A549 (cell line): ENCODE measurements around the gene USP12. TPM values are rescaled to one million over a fixed set of nuclear protein-coding genes. Genes with fewer than 3 reads are reported as not detected.

Experiments used
- ATAC-seq, 2 experiments: fragments of 200-7000 bp in 1 of 2; fragments of >200 bp in 1 of 2; cut with Nextera tagmentation in 1 of 2; cut with Tn5 transposase in 1 of 2; 3 replicates each; pipeline versions ENCODE4 v1.8.0 to v1.9.1; 2018 to 2020; ENCODE audit warnings: mild to moderate bottlenecking in 1 of 2, moderate library complexity in 1 of 2
- CTCF ChIA-PET: fragments of 300-600 bp; sonication (Branson Sonifier 250); formaldehyde crosslinking; extraction: SDS; loops from one replicate; lab custom pipeline; 2021; ENCODE audit warnings: antibody characterized with exemption, inconsistent platforms; lab: Yijun Ruan, JAX
- POLR2A ChIA-PET: fragments of 350-600 bp; formaldehyde crosslinking; extraction: SDS; loops from one replicate; lab custom pipeline; 2021; ENCODE audit warnings: antibody characterized with exemption, inconsistent platforms; lab: Yijun Ruan, JAX
- DNase-seq, 2 experiments: peaks; one replicate each; pipeline versions ENCODE4 v3.0.0 to v3.0.0-alpha.2; 2011 to 2016; ENCODE audit warnings: low read depth in 1 of 2, low spot score in 1 of 2
- FAIRE-seq: peaks from 2 replicates; lab custom pipeline; 2011; peaks lifted over from hg19 to GRCh38; lab: Jason Lieb, UNC
- H3K27ac ChIP-seq, 2 experiments: fragments of >200 bp; sonication (Bioruptor Twin); formaldehyde crosslinking; 3 replicates each; pipeline ENCODE4 v1.5.1; 2016 to 2017
- H3K4me1 ChIP-seq: fragments of >200 bp; sonication (Bioruptor Twin); formaldehyde crosslinking; 3 replicates; pipeline ENCODE4 v1.6.1; 2016
- H3K4me2 ChIP-seq: fragments of >200 bp; sonication (Bioruptor Twin); formaldehyde crosslinking; 3 replicates; pipeline ENCODE4 v1.6.1; 2016
- H3K4me3 ChIP-seq: fragments of >200 bp; sonication (Bioruptor Twin); formaldehyde crosslinking; 3 replicates; pipeline ENCODE4 v1.5.1; 2016
- H3K9me3 ChIP-seq: fragments of >200 bp; sonication (Bioruptor Twin); formaldehyde crosslinking; 3 replicates; pipeline ENCODE4 v1.6.1; 2016
- CBX2 ChIP-seq: fragments of 200-600 bp; sonication (generic); IDR thresholded peaks from 2 replicates; pipeline ENCODE4 v1.6.1; 2016; ENCODE audit warnings: low read depth, mild to moderate bottlenecking, borderline replicate concordance
- CBX8 ChIP-seq: fragments of 200-600 bp; sonication (generic); IDR thresholded peaks from 2 replicates; pipeline ENCODE4 v1.6.1; 2016
- GATA3 ChIP-seq: IDR thresholded peaks from 2 replicates; pipeline ENCODE4 v1.6.1; 2012; ENCODE audit warnings: borderline replicate concordance
- HEYL ChIP-seq: fragments of 250-450 bp; sonication (Bioruptor Pico); IDR thresholded peaks from 2 replicates; pipeline ENCODE4 v1.8.0; 2021; ENCODE audit warnings: mild to moderate bottlenecking, moderate library complexity
- KDM1A ChIP-seq: fragments of 200-600 bp; sonication (generic); IDR thresholded peaks from 2 replicates; pipeline ENCODE4 v1.6.1; 2016; ENCODE audit warnings: low read depth, mild to moderate bottlenecking
- KDM5A ChIP-seq: fragments of 200-600 bp; sonication (generic); IDR thresholded peaks from 2 replicates; pipeline ENCODE4 v1.6.1; 2016; ENCODE audit warnings: antibody characterized with exemption, mild to moderate bottlenecking
- MAZ ChIP-seq: fragments of 150-350 bp; IDR thresholded peaks from 2 replicates; pipeline ENCODE4 v1.6.1; 2014; ENCODE audit warnings: antibody characterized with exemption, low read depth, low read length, borderline replicate concordance
- NR3C1 ChIP-seq: fragments of >200 bp; sonication (Bioruptor Twin); formaldehyde crosslinking; IDR thresholded peaks from 3 replicates; pipeline ENCODE4 v1.6.1; 2017
- POLR2AphosphoS2 ChIP-seq: conservative IDR thresholded peaks from 2 replicates; pipeline ENCODE4 v1.6.1; 2012; ENCODE audit warnings: low read length, improper control_type of control experiment, inconsistent platforms
- RFX5 ChIP-seq: fragments of 450-650 bp; IDR thresholded peaks from 2 replicates; pipeline ENCODE4 v1.7.1; 2014; ENCODE audit warnings: antibody characterized with exemption, mild to moderate bottlenecking, moderate library complexity
- SMC3 ChIP-seq: fragments of >200 bp; sonication (Bioruptor Twin); formaldehyde crosslinking; IDR thresholded peaks from 3 replicates; pipeline ENCODE4 v1.6.1; 2018; ENCODE audit warnings: inconsistent platforms
- TFCP2L1 ChIP-seq: fragments of 250-450 bp; sonication (Bioruptor Pico); IDR thresholded peaks from 2 replicates; pipeline ENCODE4 v1.5.0; 2021; ENCODE audit warnings: mild to moderate bottlenecking
- ZNF302 ChIP-seq: fragments of 250-450 bp; sonication (Bioruptor Pico); IDR thresholded peaks from 2 replicates; pipeline ENCODE4 v1.9.0; 2021; ENCODE audit warnings: inconsistent platforms, mild to moderate bottlenecking, moderate library complexity
- ZSCAN20 ChIP-seq: fragments of 250-450 bp; sonication (Bioruptor Pico); IDR thresholded peaks from 2 replicates; pipeline ENCODE4 v1.8.0; 2022; ENCODE audit warnings: mild to moderate bottlenecking, moderate library complexity
- WGBS: methylation state at CpG from one replicate; pipeline ENCODE4 v1.1.6; 2017; ENCODE audit errors: missing lambda C conversion rate; 5-methylcytosine and 5-hydroxymethylcytosine counted together
- polyA plus RNA-seq, 4 experiments: library from polyadenylated mRNA; depleted of rRNA in 3 of 4; stranded (reverse); fragments of >200 nt; fragmentation: RNase III in 1 of 4; extraction: RNeasy Plus Mini Kit Qiagen cat#74134 plus additional on column Dnase treatment in 1 of 4; gene quantifications; 2 replicates in 3 of 4; 3 replicates in 1 of 4; pipeline ENCODE4 v1.2.3, GENCODE V29; 2011 to 2017
- TF ChIP-seq, protein P1 (sequence below): fragments of 250-450 bp; sonication (Bioruptor Pico); IDR thresholded peaks from 2 replicates; pipeline ENCODE4 v1.5.0; 2020; ENCODE audit warnings: low read depth, mild to moderate bottlenecking, moderate library complexity
- TF ChIP-seq, protein P2 (sequence below): fragments of >200 bp; sonication (Bioruptor Twin); formaldehyde crosslinking; IDR thresholded peaks from 3 replicates; pipeline ENCODE4 v1.6.1; 2016
- TF ChIP-seq, protein P3 (sequence below): fragments of 200-600 bp; sonication (generic); IDR thresholded peaks from 2 replicates; pipeline ENCODE4 v1.6.1; 2016; ENCODE audit warnings: antibody characterized with exemption, mild to moderate bottlenecking, moderate library complexity
- TF ChIP-seq, protein P4 (sequence below): fragments of 250-450 bp; sonication (Bioruptor Pico); IDR thresholded peaks from 2 replicates; pipeline ENCODE4 v1.5.0; 2021; ENCODE audit warnings: mild to moderate bottlenecking, moderate library complexity, borderline replicate concordance
- TF ChIP-seq, protein P5 (sequence below): fragments of >200 bp; sonication (Bioruptor Twin); formaldehyde crosslinking; IDR thresholded peaks from 2 replicates; pipeline ENCODE4 v1.6.1; 2016
- TF ChIP-seq, protein P6 (sequence below): fragments of >200 bp; sonication (Bioruptor Twin); formaldehyde crosslinking; IDR thresholded peaks from 3 replicates; pipeline ENCODE4 v1.5.1; 2016

USP12 gene
- polyA plus RNA-seq, 2 of the 4 experiments (the other 2 are of a cell fraction), result 19.1 to 21.2 TPM

DNA sequence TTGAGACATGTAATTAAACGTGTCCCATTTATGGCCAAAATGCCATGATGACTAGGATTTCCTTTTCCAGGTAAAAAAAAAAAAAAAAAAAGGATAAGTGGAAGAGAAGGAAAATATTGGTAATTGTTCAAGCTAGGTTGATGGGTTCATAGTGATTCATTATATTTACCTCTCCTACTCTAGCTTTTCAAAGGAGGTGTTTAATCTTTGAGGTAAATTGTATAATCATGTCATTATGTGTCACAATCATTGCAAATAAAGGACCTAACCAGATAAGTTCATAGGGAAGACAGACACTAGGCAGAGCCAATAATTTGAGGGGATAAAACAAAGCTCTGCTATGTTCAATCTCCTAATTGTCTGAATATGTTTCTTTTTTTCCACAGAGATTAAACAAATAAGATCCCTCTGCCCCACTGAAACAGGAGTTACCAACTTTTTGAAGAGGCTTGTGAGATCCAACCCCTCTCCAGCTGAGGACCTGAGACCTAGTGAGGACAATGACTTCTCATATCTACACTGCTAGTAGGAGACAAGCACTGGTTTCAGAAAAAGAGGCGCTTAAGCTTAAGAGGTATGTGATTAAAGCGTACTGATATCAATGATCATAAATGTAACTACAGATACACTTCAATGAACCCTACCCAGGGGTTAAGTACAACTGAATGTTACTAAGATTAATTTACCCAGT, 61.4 kb downstream of the USP12 start:
- TF ChIP-seq, protein P1, sequence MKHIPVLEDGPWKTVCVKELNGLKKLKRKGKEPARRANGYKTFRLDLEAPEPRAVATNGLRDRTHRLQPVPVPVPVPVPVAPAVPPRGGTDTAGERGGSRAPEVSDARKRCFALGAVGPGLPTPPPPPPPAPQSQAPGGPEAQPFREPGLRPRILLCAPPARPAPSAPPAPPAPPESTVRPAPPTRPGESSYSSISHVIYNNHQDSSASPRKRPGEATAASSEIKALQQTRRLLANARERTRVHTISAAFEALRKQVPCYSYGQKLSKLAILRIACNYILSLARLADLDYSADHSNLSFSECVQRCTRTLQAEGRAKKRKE (CRISPR knock-in tag), result no peak
- TF ChIP-seq TFCP2L1 (CRISPR knock-in tag) (no peak), ZNF302 (CRISPR knock-in tag) (no peak), HEYL (CRISPR knock-in tag) (no peak), NR3C1 (no peak), CBX2 (no peak), MAZ (no peak), SMC3 (no peak), CBX8 (no peak), ZSCAN20 (CRISPR knock-in tag) (no peak), POLR2AphosphoS2 (no peak), RFX5 (no peak), KDM5A (no peak), GATA3 (no peak), KDM1A (no peak)
- TF ChIP-seq, protein P2, sequence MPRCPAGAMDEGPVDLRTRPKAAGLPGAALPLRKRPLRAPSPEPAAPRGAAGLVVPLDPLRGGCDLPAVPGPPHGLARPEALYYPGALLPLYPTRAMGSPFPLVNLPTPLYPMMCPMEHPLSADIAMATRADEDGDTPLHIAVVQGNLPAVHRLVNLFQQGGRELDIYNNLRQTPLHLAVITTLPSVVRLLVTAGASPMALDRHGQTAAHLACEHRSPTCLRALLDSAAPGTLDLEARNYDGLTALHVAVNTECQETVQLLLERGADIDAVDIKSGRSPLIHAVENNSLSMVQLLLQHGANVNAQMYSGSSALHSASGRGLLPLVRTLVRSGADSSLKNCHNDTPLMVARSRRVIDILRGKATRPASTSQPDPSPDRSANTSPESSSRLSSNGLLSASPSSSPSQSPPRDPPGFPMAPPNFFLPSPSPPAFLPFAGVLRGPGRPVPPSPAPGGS, result no peak
- TF ChIP-seq, protein P3, sequence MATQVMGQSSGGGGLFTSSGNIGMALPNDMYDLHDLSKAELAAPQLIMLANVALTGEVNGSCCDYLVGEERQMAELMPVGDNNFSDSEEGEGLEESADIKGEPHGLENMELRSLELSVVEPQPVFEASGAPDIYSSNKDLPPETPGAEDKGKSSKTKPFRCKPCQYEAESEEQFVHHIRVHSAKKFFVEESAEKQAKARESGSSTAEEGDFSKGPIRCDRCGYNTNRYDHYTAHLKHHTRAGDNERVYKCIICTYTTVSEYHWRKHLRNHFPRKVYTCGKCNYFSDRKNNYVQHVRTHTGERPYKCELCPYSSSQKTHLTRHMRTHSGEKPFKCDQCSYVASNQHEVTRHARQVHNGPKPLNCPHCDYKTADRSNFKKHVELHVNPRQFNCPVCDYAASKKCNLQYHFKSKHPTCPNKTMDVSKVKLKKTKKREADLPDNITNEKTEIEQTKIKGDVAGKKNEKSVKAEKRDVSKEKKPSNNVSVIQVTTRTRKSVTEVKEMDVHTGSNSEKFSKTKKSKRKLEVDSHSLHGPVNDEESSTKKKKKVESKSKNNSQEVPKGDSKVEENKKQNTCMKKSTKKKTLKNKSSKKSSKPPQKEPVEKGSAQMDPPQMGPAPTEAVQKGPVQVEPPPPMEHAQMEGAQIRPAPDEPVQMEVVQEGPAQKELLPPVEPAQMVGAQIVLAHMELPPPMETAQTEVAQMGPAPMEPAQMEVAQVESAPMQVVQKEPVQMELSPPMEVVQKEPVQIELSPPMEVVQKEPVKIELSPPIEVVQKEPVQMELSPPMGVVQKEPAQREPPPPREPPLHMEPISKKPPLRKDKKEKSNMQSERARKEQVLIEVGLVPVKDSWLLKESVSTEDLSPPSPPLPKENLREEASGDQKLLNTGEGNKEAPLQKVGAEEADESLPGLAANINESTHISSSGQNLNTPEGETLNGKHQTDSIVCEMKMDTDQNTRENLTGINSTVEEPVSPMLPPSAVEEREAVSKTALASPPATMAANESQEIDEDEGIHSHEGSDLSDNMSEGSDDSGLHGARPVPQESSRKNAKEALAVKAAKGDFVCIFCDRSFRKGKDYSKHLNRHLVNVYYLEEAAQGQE, result no peak
- TF ChIP-seq, protein P4, sequence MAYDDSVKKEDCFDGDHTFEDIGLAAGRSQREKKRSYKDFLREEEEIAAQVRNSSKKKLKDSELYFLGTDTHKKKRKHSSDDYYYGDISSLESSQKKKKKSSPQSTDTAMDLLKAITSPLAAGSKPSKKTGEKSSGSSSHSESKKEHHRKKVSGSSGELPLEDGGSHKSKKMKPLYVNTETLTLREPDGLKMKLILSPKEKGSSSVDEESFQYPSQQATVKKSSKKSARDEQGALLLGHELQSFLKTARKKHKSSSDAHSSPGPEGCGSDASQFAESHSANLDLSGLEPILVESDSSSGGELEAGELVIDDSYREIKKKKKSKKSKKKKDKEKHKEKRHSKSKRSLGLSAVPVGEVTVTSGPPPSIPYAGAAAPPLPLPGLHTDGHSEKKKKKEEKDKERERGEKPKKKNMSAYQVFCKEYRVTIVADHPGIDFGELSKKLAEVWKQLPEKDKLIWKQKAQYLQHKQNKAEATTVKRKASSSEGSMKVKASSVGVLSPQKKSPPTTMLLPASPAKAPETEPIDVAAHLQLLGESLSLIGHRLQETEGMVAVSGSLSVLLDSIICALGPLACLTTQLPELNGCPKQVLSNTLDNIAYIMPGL (CRISPR knock-in tag), result no peak
- TF ChIP-seq, protein P5, sequence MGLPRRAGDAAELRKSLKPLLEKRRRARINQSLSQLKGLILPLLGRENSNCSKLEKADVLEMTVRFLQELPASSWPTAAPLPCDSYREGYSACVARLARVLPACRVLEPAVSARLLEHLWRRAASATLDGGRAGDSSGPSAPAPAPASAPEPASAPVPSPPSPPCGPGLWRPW, result no peak
- TF ChIP-seq, protein P6, sequence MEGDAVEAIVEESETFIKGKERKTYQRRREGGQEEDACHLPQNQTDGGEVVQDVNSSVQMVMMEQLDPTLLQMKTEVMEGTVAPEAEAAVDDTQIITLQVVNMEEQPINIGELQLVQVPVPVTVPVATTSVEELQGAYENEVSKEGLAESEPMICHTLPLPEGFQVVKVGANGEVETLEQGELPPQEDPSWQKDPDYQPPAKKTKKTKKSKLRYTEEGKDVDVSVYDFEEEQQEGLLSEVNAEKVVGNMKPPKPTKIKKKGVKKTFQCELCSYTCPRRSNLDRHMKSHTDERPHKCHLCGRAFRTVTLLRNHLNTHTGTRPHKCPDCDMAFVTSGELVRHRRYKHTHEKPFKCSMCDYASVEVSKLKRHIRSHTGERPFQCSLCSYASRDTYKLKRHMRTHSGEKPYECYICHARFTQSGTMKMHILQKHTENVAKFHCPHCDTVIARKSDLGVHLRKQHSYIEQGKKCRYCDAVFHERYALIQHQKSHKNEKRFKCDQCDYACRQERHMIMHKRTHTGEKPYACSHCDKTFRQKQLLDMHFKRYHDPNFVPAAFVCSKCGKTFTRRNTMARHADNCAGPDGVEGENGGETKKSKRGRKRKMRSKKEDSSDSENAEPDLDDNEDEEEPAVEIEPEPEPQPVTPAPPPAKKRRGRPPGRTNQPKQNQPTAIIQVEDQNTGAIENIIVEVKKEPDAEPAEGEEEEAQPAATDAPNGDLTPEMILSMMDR, result no peak
- H3K4me1 ChIP-seq, result 0 out of 3 replicates have a peak, but pooled peaks cover 4% of the 10 kb centered on the region
- POLR2A ChIA-PET, result no interaction called here
- H3K9me3 ChIP-seq, result no peaks in the 10 kb centered on the region
- ATAC-seq (no peak), FAIRE-seq (no peak), DNase-seq (no peak)
- H3K27ac ChIP-seq, result no peak overlapping the region
- no peak overlapping the region for H3K4me3 ChIP-seq
- H3K4me2 ChIP-seq, result no peak overlapping the region
- CTCF ChIA-PET, result no interaction called here
- 92% methylated on average over 3 of the region's 3 CpGs for WGBS
